Tongue (tissue), 1 donor: ENCODE measurements around the gene RGS10. TPM values are rescaled to one million over a fixed set of nuclear protein-coding genes. Genes with fewer than 3 reads are reported as not detected.

Experiments
- total RNA-seq: library from RNA; depleted of rRNA; stranded (reverse); fragments of >200 nt; gene quantifications from one replicate; pipeline ENCODE4 v1.2.3, GENCODE V29; 2014

The RGS10 gene
- total RNA-seq, 1 donor from 2014 or later = 30.3 TPM

Other genes starting within 250 kb of the RGS10 start
- 101 TPM for gene TIAL1, start 54.2 kb upstream of the RGS10 start, total RNA-seq
- 27.5 TPM for gene BAG3, start 108.7 kb upstream of the RGS10 start, total RNA-seq
- gene INPP5F, start 183.3 kb upstream of the RGS10 start, total RNA-seq = 24.6 TPM